Inferior parietal cortex (tissue), 1 donor: ENCODE measurements around the gene PIGL.
A peak's percentile ranks its signal among the peaks of the same experiment; 100 is the strongest.
"Not testable (repeated sequence)": the region's sequence is repeated elsewhere in the genome, so short reads cannot be mapped to it uniquely, and the experiment has no call there.

Experiments used
- DNase-seq: peaks from one replicate; pipeline ENCODE4 v3.0.0-alpha.2; 2016; ENCODE audit errors: extremely low spot score

PIGL gene

GRCh38 chr17:16216341-16217001, 539 bp upstream of the PIGL start:
- DNase-seq, result not testable (repeated sequence)

GRCh38 chr17:16222406-16222805, 5.4 kb downstream of the PIGL start:
- DNase-seq, result no peak

- DNase-seq, result not testable (repeated sequence)
These were observed 13.0 kb downstream of the PIGL start for GRCh38 chr17:16229912-16230561.

DNA sequence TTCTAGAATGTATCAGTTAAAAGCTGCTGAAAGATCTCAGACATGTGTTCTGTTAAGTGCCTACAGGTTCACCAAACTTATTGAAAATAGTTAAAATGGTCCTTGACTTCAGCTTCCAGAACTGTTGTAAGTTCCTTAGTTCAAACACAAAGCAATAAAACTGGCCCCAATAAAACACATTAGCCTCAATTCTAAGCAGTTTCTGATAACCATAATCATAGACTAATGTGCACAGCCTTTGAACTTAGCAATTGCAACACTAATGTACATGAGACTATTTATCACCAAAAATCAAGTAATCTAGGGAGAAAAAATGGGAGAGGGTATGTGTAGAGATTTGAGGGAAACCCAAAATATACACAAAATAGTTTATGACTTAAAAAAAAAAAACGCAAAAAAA, 15.4 kb downstream of the PIGL start:
- DNase-seq, result no peak

GRCh38 chr17:16239931-16240330, 22.9 kb downstream of the PIGL start:
- DNase-seq, result no peak

DNA sequence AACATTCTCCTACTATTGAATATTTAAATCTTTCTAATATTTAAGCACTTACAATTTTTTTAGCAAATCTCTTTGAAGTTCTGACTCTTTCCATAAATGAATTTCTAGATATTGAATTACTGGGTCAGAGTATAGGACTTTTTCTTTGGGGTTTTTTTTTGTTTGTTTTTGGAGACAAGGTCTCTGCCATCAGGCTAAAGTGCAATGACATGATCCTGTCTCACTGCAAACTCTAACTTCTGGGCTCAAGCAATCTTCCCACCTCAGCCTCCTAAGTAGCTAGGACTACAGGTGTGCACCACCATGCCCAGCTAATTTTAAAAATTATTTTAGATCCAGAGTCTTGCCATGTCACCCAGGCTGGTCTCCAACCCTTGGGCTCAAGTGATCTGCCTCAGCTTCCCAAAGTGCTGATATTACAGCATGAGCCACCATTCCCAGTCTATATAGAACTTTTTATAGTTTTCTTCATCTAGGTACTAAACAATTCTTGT, 24.9 kb downstream of the PIGL start:
- DNase-seq, result no peak

DNA sequence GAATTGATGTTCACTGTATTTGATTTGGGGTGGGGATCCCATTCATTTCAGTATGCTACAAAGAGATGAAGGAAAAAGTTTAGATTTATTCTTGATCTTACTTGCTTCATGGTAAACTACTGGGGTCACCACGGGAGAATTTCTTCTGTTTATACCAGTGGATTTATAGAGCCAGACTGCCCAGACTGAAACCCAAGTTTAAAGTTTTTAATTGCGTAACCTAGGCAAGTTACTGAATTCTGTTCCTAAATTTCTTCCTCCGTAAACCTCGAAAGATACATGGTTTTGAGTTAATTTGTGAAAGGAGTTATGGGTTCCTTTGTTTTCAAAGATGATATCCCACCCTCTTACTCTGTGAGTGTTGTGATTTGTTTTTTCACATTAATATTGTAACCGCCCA, 26.4 kb downstream of the PIGL start:
- DNase-seq, result no peak

- DNase-seq, result no peak
These were observed 27.0 kb downstream of the PIGL start for GRCh38 chr17:16243801-16244567.

GRCh38 chr17:16247586-16247984, 30.6 kb downstream of the PIGL start:
- no peak for DNase-seq

DNA sequence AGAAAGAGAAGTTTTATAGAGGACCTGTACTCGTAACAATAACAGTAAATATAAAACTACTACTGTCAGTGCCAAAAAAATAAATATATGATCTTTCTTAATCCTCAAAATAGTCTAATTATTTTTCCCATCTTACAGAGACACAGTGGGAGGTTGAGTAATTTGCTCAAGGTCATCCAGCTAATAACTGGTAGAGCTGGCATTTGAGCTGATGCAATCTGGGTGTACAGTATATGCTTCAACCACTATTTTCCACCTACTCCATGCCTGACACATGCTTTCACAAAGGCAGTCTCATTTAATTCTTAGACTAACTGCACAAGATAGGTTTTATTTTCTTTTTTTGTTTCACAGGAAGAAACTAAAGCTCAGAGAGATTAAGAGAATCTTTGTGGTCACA, 33.6 kb downstream of the PIGL start:
- DNase-seq, result no peak

DNA sequence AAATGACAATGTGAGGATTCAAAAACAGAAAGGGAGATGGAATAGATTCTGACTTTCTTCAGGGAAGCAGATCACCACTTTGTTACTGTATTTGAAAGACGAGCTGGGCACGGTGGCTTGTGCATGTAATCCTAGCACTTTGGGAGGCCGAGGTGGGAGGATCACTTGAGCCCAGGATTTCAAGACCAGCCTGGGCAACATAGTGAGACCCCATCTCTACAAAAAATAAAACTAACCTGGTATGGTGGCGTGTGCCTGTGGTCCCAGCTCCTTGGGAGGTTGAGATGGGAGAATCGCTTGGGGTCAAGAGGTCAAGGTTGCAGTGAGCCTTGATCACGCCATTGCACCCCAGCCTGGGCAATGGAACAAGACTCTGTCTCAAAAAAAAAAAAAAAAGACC, 34.0 kb downstream of the PIGL start:
- DNase-seq, result no peak

- no peak for DNase-seq
These were observed 34.5 kb downstream of the PIGL start for GRCh38 chr17:16251556-16251955.

DNA sequence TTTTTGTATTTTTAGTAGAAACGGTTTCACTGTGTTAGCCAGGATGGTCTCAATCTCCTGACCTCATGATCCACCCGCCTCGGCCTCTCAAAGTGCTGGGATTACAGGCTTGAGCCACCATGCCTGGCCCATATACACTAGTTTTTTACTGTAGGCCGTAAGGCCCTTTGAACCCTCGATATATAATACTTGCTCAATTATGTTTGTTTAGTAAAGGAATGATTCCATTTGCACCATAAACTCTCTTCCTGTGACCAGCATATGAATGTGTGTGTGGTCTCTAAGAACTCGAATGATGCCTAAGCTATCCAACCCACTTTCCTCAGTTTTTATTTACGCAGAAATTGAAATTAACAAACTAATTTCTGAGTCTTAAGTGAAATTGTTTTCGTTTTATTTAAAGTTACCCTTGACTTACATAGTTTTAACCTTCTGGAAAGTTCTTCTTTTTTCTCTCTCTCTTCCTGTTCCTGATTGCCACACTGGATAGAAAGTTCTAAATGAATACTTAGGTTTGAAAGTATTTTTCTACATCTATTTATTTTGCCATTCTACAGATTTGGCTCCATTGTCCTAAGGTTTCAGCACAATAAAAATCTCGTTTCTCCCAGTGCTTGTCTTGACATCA, 37.9 kb downstream of the PIGL start:
- DNase-seq, result no peak

DNA sequence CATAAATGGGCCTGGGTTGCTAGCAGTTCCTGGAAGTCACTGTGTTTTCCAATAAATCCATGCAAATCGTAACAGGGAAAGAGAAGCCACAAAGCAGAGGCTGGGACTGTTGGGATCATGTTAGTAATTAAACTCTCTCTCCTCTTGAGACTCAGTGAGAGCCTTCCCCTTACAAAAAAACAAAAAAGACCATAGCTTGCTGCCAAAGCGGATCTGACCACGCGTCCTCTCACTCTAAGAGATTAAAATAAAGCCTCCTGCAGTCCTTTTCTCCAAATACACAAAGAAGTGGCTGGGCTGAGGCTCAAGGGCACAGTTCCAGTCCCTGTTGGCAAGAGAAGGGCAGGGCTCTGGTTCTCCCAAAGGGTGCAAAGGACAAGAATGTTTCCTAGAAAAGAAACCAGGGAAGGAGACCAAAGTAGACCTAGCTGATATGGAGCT, 38.5 kb downstream of the PIGL start:
- peak; percentile 59 for DNase-seq

GRCh38 chr17:16258901-16259300, 41.9 kb downstream of the PIGL start:
- DNase-seq, result no peak

GRCh38 chr17:16259926-16260325, 42.9 kb downstream of the PIGL start:
- no peak for DNase-seq

DNA sequence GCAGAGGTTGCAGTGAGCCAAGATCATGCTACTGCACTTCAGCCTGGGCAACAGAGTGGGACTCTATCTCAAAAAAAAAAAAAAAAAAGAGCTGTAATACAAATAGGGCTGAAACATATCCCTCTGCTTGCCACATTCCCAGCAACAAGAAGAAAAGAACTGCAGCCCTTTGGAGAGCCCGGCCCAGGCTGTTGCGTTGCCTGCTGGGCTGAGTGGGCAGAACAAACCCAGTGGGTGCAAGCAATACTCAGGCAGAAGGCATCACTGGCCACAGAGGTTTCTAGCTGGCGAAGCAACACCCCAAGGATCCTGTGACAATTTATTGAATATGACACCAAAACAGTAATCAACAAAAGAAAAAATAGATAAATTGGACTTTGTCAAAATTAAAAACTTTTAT, 44.0 kb downstream of the PIGL start:
- no peak for DNase-seq

DNA sequence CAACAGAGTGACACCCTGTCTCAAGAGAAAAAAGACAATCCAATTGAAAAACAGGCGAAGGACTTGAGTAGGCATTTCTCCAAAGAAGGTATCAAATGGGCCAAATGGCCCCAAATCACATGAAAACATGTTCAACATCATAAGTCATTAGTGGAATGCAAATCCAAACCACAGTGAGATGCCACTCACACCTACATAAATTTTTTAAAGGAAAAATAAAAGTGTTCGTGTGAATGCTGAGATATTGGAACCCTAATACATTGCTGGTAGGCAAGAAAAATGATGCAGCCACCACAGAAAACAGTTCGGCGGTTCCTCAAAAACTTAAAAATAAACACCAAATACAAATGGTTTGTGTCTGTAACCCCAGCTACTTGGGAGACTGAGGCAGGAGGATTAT, 45.2 kb downstream of the PIGL start:
- DNase-seq, result no peak

DNA sequence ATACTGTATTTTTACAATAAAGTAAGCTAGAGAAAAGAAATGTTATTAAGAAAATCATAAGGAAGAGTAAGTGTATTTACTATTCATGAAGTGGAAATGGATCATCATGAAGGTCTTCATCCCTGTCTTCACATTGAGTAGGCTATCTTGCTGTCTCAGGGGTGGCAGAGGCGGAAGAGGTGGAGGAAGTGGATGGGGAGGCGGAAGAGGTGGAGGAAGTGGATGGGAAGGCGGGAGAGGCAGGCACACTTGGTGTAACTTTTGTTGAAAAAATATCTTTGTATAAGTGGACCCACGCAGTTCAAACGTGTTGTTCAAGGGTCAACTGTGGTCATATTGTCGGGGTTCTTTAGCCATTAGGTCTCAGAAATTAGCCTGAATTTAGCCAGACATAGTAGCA, 50.2 kb downstream of the PIGL start:
- no peak for DNase-seq

DNA sequence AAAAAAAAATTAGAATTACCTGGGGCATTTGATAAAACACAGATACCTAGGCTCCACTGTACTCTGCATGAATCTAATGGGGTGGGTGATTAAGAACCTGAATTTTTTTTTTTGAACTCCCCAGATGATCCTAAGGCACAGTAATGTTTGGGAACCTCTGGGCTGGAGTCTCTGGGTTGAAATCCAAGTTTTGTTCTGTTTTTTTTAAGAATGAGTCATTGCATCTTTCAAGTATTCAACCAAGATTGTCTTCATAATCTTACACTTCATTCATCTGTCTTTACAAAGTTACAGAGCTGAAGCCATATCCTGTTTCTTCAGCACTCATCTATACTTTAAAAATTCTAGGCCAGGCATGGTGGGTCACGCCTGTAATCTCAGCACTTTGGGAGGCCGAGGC, 52.6 kb downstream of the PIGL start:
- no peak for DNase-seq

DNA sequence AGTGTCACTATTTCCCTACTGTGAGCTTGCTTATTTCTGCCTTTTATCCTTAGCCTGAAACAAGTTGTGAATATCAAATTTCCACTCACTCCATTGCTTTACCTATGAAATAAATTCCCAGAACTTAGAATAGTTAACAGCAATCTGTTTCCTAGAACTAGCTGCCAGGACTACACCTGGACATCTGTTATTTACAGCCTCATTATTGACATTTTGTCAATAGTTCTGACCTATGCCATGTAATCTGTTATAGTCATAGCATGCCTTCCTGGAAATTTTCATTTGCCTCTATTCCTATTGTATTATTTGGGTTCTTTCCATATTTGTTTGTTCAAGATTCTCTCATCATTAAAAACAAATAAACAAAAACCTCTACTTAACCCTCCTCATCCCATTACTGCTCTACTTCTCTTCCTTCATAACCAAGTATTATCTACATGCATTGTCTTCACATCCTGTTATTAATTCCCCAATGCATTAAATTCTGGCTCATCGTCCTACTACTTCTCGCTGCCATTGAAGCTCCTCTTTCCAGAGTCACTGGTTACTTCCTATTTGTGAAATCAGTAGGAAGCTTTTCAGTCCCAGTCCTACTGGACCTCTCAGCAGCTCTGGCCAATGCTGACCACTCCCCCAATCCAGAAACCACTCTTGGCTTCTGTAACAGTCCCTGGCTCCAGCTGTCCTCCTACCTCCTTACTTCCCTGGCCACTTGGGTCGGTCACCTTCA, 55.3 kb downstream of the PIGL start:
- no peak for DNase-seq

- DNase-seq, result no peak
These were observed 56.5 kb downstream of the PIGL start for GRCh38 chr17:16273499-16273898.
